RWPE2 (cell line): ENCODE results near the gene NDE1.
A peak's percentile ranks its signal among the peaks of the same experiment; 100 is the strongest.

ENCODE experiments used
- ATAC-seq: fragments of 200-7000 bp; cut with Tn5 transposase; 3 replicates; pipeline ENCODE4 v1.9.1; 2021; ENCODE audit warnings: low read depth
- DNase-seq: peaks from one replicate; pipeline ENCODE4 v3.0.0-alpha.2; 2020; ENCODE audit warnings: low spot score
- H3K27ac ChIP-seq: fragments of 450-650 bp; 2 replicates; pipeline ENCODE4 v1.5.1; 2017; ENCODE audit warnings: mild to moderate bottlenecking; ENCODE audit not compliant: poor library complexity, severe bottlenecking
- H3K27me3 ChIP-seq: fragments of 250-450 bp; sonication (Bioruptor Pico); 2 replicates; pipeline ENCODE4 v1.5.1; 2021; ENCODE audit warnings: mild to moderate bottlenecking, moderate library complexity; ENCODE audit not compliant: insufficient read depth, poor library complexity, severe bottlenecking
- H3K36me3 ChIP-seq: fragments of 250-450 bp; sonication (Bioruptor Pico); 2 replicates; pipeline ENCODE4 v1.5.1; 2020; ENCODE audit warnings: low read depth, mild to moderate bottlenecking, moderate library complexity
- H3K4me1 ChIP-seq: fragments of 250-450 bp; sonication (Bioruptor Pico); 2 replicates; pipeline ENCODE4 v1.5.1; 2021; ENCODE audit warnings: mild to moderate bottlenecking, moderate library complexity; ENCODE audit not compliant: insufficient read depth, poor library complexity, severe bottlenecking
- H3K4me3 ChIP-seq: fragments of 250-450 bp; sonication (Bioruptor Pico); 2 replicates; pipeline ENCODE4 v1.5.1; 2021; ENCODE audit warnings: mild to moderate bottlenecking, moderate library complexity; ENCODE audit not compliant: severe bottlenecking
- H3K9me3 ChIP-seq: fragments of 250-450 bp; sonication (Bioruptor Pico); 2 replicates; pipeline ENCODE4 v1.5.1; 2021; ENCODE audit warnings: mild to moderate bottlenecking, moderate library complexity; ENCODE audit not compliant: severe bottlenecking
- TF ChIP-seq, protein P1 (sequence below): fragments of 450-650 bp; IDR thresholded peaks from one replicate; pipeline ENCODE4 v1.5.1; 2017; ENCODE audit warnings: mild to moderate bottlenecking, moderate library complexity; ENCODE audit not compliant: poor library complexity, severe bottlenecking

Gene NDE1

DNA sequence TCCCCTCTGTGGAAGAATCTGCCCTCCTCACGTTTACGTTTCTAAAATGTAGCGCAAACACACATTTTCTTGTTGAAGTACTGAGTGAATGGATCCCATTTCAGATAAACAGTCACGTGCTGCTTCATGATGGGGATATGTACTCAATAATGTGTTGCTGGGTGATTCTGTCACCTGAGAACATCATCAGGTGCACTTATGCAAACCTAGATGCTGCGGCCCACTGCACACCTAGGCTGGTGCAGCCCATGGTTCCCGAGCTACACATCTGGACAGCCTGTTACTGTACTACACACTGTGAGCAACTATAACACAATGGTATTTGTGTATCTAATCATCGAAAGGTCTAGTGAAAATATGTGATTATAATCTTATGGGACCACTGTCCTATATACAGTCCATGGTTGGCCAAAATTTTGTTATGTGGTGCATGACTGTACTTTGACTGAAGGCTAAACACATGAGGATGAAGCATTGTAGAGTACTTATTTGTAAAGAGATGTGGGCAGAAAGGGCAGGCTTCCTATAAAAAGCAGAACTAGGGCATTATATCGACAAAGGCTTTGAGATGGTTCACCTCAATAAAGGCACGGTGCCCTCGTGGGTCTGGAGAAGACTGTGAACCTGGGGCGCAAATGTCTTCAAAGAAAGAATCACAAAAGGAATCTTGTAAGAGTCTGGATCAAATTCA, 33.4 kb upstream of the NDE1 start:
- Histone ChIP-seq H3K4me3 (no peak overlapping the region), H3K36me3 (peaks cover 74% of the 10 kb centered on the region), H3K27me3 (no peaks in the 10 kb centered on the region), H3K27ac (no peak overlapping the region), H3K4me1 (peaks cover 13% of the 10 kb centered on the region), H3K9me3 (no peaks in the 10 kb centered on the region)
- TF ChIP-seq, protein P1, sequence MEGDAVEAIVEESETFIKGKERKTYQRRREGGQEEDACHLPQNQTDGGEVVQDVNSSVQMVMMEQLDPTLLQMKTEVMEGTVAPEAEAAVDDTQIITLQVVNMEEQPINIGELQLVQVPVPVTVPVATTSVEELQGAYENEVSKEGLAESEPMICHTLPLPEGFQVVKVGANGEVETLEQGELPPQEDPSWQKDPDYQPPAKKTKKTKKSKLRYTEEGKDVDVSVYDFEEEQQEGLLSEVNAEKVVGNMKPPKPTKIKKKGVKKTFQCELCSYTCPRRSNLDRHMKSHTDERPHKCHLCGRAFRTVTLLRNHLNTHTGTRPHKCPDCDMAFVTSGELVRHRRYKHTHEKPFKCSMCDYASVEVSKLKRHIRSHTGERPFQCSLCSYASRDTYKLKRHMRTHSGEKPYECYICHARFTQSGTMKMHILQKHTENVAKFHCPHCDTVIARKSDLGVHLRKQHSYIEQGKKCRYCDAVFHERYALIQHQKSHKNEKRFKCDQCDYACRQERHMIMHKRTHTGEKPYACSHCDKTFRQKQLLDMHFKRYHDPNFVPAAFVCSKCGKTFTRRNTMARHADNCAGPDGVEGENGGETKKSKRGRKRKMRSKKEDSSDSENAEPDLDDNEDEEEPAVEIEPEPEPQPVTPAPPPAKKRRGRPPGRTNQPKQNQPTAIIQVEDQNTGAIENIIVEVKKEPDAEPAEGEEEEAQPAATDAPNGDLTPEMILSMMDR: no peak
- ATAC-seq (no peak), DNase-seq (no peak)

DNA sequence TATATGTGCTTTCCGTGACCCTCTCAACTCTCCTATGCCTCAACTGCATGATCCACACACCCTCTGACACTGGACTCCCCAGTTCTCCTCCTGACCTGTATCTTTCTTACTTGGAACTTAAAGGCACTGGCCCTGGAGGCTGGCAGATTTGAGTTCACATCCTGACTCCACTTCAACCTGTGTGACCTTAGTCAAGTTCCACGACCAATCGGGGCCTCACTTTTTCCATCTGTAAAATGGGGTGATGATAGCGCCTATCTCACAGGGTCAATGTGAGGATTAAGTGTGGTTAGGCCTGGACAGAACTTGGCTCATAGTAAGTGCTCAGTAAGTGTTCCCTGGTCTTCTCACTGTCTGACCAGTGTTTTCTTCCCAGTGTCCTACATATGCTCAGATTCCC, 32.1 kb upstream of the NDE1 start:
- Histone ChIP-seq H3K9me3 (no peaks in the 10 kb centered on the region), H3K4me1 (peaks cover 12% of the 10 kb centered on the region), H3K27me3 (no peaks in the 10 kb centered on the region), H3K27ac (peak overlapping the region; percentile 8), H3K36me3 (peaks cover 67% of the 10 kb centered on the region), H3K4me3 (no peak overlapping the region)
- TF ChIP-seq, protein P1: no peak
- no peak for ATAC-seq
- no peak for DNase-seq

DNA sequence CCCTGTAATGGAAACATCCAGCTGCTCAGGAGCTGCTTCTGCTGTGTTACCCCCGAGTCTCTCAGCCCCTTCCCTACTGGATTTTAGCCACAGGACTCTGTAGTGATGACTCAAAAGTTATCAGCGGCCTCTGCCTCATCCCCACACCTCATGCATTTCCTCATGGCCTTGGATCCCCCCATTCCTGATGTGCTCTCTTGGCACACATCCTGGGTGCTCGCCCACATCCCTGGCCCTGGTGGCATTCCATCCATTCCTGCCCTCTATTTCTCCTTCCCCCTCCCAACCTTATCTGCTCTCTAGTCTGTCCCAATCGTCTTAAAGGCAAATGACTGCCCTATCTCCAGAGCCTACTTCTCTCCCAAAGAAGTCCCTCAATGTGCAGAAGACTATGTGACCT, 31.7 kb upstream of the NDE1 start:
- ATAC-seq: peak; percentile 25; the same call in 2 of the 3 replicates

DNA sequence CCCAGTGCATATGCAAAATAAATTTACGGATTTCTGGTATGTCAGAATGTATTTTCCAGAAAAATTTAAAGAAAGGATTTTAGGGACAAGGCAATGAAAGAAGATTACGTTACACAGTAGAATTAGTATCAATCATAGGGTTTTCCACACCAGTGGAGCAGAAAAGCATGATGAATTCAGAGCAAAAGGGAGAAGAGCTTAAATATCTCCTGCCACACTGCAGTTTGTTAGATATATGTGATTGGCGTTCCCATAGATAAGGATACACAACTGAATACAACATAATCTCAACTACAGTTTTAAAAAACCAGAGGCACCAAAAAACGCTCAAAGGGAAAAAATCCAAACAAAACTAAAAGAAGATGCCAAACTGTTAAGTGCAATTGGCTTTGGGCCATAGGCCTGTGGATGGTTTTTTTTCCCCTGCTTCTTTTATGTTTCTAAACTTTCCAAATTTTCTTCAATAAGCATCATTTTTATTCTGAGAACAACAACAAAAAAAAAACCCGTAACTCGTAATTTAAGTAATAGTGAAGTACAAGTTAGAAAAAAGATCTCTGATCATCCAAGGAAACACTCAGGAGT, 29.3 kb upstream of the NDE1 start:
- H3K9me3 ChIP-seq: no peaks in the 10 kb centered on the region
- no peaks in the 10 kb centered on the region for H3K4me1 ChIP-seq
- no peak for ATAC-seq
- peaks cover 76% of the 10 kb centered on the region for H3K36me3 ChIP-seq
- DNase-seq: no peak
- no peak overlapping the region for H3K27ac ChIP-seq
- no peak overlapping the region for H3K4me3 ChIP-seq
- TF ChIP-seq, protein P1: no peak
- no peaks in the 10 kb centered on the region for H3K27me3 ChIP-seq

More for the DNA sequence above, 31.7 kb upstream of the NDE1 start:
- no peak for DNase-seq
- Histone ChIP-seq H3K27ac (peak overlapping the region; percentile 8), H3K4me1 (peaks cover 7% of the 10 kb centered on the region), H3K9me3 (no peaks in the 10 kb centered on the region), H3K27me3 (no peaks in the 10 kb centered on the region), H3K36me3 (peaks cover 64% of the 10 kb centered on the region), H3K4me3 (no peak overlapping the region)
- TF ChIP-seq, protein P1: no peak

DNA sequence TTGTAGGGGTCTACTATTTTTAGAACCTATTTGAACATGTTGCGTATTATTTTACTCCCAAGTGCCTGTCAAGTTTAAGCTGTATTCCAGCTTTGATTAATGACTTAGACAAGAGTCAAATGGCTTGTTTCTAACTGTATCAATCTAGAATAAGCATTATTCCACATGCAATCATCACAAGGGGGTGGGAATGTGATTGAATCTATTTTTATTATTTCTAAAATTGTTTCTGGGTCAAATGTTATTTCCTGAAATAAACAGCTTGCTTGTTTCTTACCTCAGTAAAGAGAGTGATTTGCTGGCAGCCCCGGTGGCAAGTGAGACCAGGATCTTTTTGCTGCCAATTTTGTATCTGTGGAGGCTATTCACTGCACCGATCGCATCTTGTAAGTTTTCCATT, 28.6 kb upstream of the NDE1 start:
- TF ChIP-seq, protein P1: no peak
- Histone ChIP-seq H3K36me3 (peaks cover 75% of the 10 kb centered on the region), H3K9me3 (no peaks in the 10 kb centered on the region), H3K4me3 (no peak overlapping the region), H3K27ac (no peak overlapping the region), H3K27me3 (no peaks in the 10 kb centered on the region), H3K4me1 (no peaks in the 10 kb centered on the region)
- DNase-seq: no peak
- ATAC-seq: no peak
